Ishikawa (cell line): ENCODE measurements around the gene PSMB1.

Source experiments
- CEBPB ChIP-seq: IDR thresholded peaks from 2 replicates; pipeline ENCODE4 v1.6.1; 2012
- CREB1 ChIP-seq: IDR thresholded peaks from 2 replicates; pipeline ENCODE4 v1.6.1; 2012; ENCODE audit warnings: low read depth
- EGR1 ChIP-seq: IDR thresholded peaks from 2 replicates; pipeline ENCODE4 v1.6.1; 2012
- EP300 ChIP-seq: IDR thresholded peaks from 2 replicates; pipeline ENCODE4 v1.6.1; 2012; ENCODE audit warnings: borderline replicate concordance
- FOXM1 ChIP-seq: IDR thresholded peaks from 2 replicates; pipeline ENCODE4 v1.6.1; 2012; ENCODE audit warnings: low read depth, borderline replicate concordance
- NFIC ChIP-seq: IDR thresholded peaks from 2 replicates; pipeline ENCODE4 v1.6.1; 2012
- RAD21 ChIP-seq: IDR thresholded peaks from 2 replicates; pipeline ENCODE4 v1.6.1; 2012; ENCODE audit warnings: low read depth
- TAF1 ChIP-seq: IDR thresholded peaks from 2 replicates; pipeline ENCODE4 v1.6.1; 2012; ENCODE audit warnings: low read depth, mild to moderate bottlenecking
- TCF12 ChIP-seq: IDR thresholded peaks from 2 replicates; pipeline ENCODE4 v1.6.1; 2012; ENCODE audit warnings: low read depth
- TEAD4 ChIP-seq: IDR thresholded peaks from 2 replicates; pipeline ENCODE4 v1.6.1; 2012
- YY1 ChIP-seq: IDR thresholded peaks from 2 replicates; pipeline ENCODE4 v1.6.1; 2012; ENCODE audit warnings: low read depth
- ZBTB7A ChIP-seq: IDR thresholded peaks from 2 replicates; pipeline ENCODE4 v1.6.1; 2012; ENCODE audit warnings: low read depth
- TF ChIP-seq, protein P1 (sequence below): IDR thresholded peaks from 2 replicates; pipeline ENCODE4 v1.6.1; 2012
- TF ChIP-seq, protein P2 (sequence below): IDR thresholded peaks from 2 replicates; pipeline ENCODE4 v1.6.1; 2012; ENCODE audit warnings: low read depth, mild to moderate bottlenecking
- TF ChIP-seq, protein P3 (sequence below): IDR thresholded peaks from 2 replicates; pipeline ENCODE4 v1.6.1; 2012

Gene PSMB1

DNA sequence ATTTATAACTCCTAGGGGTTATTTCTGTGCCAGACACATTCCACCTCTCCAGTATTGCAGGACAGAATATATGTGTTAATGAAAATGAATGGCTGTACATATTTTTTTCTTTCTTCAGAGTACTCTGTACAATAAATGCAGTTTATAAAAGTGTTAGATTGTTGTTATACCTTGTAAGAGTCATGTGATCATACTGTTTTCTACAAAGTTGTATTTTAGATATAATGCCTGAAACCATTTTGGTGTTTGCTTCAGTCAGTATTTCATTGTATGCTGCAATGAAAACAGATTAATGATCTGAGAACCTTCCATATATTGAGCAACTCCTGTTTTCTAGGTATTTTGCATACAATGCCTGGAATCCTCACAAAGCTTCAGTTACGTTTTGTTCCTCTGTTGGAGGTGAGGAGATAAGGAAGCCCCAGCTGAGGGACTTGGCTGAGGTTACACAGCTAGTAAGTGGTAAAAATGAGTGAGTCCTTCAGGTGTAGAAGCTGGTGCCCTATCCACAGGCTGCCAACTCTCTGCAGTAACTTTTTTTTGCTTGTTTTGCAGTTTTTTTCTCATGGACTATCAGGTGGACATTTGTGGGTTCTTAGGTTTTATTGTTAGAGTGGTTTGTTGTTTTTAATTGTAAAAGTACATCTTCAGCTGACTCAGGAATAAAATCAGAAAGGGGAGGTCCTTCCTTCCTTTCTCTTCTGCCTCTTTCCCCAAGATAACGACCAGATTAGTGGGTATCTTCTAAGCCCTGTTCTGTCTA is 19.8 kb upstream of the PSMB1 start:
- TF ChIP-seq EP300 (no peak), NFIC (no peak), CREB1 (no peak), RAD21 (no peak), FOXM1 (no peak), TAF1 (no peak), TEAD4 (no peak), ZBTB7A (no peak), TCF12 (no peak), CEBPB (no peak), YY1 (no peak), EGR1 (no peak)
- TF ChIP-seq, protein P1, sequence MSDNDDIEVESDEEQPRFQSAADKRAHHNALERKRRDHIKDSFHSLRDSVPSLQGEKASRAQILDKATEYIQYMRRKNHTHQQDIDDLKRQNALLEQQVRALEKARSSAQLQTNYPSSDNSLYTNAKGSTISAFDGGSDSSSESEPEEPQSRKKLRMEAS, result no peak
- TF ChIP-seq, protein P2, sequence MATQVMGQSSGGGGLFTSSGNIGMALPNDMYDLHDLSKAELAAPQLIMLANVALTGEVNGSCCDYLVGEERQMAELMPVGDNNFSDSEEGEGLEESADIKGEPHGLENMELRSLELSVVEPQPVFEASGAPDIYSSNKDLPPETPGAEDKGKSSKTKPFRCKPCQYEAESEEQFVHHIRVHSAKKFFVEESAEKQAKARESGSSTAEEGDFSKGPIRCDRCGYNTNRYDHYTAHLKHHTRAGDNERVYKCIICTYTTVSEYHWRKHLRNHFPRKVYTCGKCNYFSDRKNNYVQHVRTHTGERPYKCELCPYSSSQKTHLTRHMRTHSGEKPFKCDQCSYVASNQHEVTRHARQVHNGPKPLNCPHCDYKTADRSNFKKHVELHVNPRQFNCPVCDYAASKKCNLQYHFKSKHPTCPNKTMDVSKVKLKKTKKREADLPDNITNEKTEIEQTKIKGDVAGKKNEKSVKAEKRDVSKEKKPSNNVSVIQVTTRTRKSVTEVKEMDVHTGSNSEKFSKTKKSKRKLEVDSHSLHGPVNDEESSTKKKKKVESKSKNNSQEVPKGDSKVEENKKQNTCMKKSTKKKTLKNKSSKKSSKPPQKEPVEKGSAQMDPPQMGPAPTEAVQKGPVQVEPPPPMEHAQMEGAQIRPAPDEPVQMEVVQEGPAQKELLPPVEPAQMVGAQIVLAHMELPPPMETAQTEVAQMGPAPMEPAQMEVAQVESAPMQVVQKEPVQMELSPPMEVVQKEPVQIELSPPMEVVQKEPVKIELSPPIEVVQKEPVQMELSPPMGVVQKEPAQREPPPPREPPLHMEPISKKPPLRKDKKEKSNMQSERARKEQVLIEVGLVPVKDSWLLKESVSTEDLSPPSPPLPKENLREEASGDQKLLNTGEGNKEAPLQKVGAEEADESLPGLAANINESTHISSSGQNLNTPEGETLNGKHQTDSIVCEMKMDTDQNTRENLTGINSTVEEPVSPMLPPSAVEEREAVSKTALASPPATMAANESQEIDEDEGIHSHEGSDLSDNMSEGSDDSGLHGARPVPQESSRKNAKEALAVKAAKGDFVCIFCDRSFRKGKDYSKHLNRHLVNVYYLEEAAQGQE, result no peak
- TF ChIP-seq, protein P3, sequence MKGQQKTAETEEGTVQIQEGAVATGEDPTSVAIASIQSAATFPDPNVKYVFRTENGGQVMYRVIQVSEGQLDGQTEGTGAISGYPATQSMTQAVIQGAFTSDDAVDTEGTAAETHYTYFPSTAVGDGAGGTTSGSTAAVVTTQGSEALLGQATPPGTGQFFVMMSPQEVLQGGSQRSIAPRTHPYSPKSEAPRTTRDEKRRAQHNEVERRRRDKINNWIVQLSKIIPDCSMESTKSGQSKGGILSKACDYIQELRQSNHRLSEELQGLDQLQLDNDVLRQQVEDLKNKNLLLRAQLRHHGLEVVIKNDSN, result no peak

DNA sequence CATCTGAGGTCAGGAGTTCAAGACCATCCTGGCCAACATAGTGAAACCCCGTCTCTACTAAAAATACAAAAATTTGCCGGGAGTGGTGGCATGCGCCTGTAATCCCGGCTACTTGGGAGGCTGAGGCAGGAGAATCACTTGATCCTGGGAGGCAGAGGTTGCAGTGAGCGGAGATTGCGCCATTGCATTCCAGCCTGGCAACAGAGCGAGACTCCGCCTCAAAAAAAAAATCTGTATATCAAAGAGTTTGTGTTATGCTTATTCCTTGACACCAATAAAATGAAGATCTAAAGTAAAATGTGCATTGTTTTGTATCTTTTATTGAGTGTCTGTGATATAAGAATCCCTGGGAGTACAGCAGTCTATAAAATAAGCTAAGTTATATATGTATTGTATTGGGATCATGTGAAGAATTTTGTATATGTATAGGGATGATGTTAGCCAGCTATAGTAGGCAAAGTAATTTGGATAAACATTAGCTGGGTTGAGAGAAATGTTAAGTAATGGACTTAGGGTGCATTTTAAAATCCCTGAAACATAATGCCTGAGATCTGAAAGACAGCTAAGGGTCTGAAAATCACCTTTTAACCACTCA is 11.9 kb upstream of the PSMB1 start:
- TF ChIP-seq TCF12, result no peak
- 0 out of 2 replicates have a peak, but pooled peaks have one; percentile 6 for TF ChIP-seq CEBPB
- no peak for TF ChIP-seq FOXM1
- no peak for TF ChIP-seq TEAD4

DNA sequence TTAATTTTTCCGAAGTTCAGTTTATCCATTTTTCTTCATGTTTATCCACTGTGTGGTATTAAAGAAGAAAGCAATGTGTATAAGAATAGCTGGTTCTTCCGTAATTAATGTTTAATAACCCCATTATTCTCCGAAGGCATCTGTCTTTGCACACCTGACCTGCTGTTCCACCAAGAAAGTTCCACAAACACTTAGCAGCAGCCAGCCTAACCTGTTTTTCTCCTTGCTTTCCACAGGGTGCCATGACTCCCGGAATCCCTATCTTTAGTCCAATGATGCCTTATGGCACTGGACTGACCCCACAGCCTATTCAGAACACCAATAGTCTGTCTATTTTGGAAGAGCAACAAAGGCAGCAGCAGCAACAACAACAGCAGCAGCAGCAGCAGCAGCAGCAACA is 8.4 kb upstream of the PSMB1 start:
- no peak for TF ChIP-seq YY1
- no peak for TF ChIP-seq RAD21
- no peak for TF ChIP-seq FOXM1
- no peak for TF ChIP-seq CREB1
- TF ChIP-seq EP300, result no peak
- TF ChIP-seq EGR1, result no peak
- TF ChIP-seq, protein P1, result no peak
- no peak for TF ChIP-seq ZBTB7A
- TF ChIP-seq CEBPB, result no peak
- no peak for TF ChIP-seq TEAD4
- TF ChIP-seq, protein P2, result no peak
- no peak for TF ChIP-seq TCF12
- TF ChIP-seq, protein P3, result no peak
- TF ChIP-seq TAF1, result no peak
- no peak for TF ChIP-seq NFIC

DNA sequence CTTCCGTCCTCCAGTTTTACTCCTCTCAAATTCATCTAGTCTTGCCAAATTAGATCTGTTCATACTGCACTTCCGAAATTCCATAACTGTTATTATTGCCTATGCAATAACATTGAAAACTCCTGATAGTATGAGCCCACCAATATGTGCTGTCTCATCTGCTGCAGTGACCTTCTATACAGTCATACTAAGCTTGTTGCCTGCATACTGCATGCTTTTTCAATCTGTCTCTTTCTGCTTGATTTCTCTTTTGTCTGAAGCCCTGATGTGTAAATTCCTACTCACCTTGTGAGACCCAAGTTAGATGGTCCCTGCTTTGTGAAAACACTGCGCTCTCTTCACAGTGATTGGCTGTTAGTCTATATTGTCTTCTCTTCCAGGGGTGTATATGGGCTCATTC is 2.2 kb upstream of the PSMB1 start:
- TF ChIP-seq YY1, result no peak
- TF ChIP-seq RAD21, result no peak
- TF ChIP-seq TAF1, result no peak
- no peak for TF ChIP-seq CEBPB
- no peak for TF ChIP-seq EP300
- TF ChIP-seq, protein P3, result no peak
- no peak for TF ChIP-seq TCF12
- no peak for TF ChIP-seq ZBTB7A
- TF ChIP-seq, protein P2, result no peak
- no peak for TF ChIP-seq FOXM1
- TF ChIP-seq TEAD4, result no peak
- TF ChIP-seq EGR1, result no peak
- no peak for TF ChIP-seq CREB1
- TF ChIP-seq NFIC, result no peak
- TF ChIP-seq, protein P1, result no peak
